HG02642 (cell line): Measurements from ENCODE around the gene LYPD5.
A peak's percentile ranks its signal among the peaks of the same experiment; 100 is the strongest.

Experiments
- ATAC-seq: cut with Tn5 transposase; IDR thresholded peaks from one replicate; pipeline ENCODE4 v1.9.1; 2021; ENCODE audit warnings: mild to moderate bottlenecking; ENCODE audit not compliant: unreplicated experiment, poor library complexity

Gene LYPD5

DNA sequence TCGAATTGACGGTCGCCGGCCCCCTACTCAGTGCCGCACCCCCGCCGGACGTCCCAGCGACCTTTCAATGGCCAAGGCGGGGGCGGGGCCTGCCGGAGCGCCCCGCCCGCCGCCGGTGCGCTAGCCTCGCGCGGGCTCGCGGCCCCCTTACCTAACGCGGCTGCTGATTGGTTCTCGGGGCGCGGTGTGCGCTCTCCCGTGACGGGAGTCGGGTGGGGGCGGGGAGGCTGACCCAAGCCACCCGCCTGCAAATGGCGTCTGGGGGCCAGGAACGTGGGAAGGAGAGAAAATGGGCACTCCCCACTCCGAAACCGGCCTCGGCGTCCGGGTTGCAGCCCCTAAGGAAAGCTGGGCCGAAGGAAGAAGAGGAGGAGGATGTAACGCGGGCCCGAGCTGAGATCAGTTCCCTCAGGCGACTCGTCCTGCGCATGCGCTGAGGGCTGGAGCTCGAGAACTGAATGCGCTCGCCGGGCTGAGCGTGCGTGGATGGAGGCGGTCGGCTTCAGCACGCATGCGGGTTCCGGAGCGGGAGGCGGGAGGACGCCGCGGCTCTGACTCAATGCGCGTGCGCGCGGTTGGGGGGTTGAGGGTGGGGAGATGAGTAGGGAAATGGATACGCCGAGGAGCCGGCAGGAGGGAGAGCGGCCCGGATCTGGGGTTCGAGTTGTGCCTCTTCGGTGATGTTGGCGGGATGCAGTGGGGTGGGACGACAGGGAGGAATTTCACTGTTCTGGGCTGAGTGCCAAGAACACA is 47.6 kb downstream of the LYPD5 start, which contains the start of gene SMG9:
SMG9 (minus strand) TSS at position 460 of the 753 bp plus-strand sequence. CDS start 4,221 bp downstream, outside the sequence.
- peak; percentile 71 for ATAC-seq

DNA sequence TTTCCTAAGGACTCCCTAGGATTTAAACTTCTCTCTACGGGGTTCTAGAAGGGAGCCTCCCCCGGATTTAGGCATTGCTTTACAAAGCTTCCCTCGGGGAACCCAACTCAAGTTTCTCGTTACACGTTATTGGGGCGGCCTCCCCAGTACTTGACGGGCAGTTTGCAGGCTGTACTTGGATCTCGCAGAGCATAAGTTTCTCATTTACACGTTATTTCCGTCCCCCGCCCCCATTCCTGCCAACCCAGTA is 48.1 kb downstream of the LYPD5 start:
- ATAC-seq, result no peak

DNA sequence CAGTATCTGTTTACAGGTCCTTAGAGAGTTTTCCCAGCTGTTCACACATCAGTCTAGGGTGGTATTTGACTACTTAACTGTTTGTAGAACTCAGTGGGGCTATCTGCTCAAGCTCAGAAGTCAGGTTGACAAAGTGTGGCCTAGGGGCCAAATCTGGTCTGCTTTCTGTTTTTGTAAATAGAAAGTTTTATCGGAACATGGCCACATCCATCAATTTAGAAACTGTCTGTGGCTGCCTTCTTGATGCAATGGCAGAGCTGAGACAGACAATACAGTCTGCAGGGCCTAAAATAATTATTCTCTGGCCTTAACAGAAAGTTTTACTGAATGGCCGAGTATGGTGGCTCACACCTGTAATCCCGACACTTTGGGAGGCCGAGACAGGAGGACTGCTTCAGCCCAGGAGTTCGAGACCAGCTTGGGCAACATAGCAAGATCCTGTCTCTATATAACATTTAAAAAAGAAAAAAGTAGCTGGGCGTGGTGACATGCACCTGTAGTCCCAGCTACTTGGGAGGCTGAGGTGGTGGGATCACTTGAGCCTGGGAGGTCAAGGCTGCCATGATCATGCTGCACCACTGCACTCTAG is 49.9 kb downstream of the LYPD5 start:
- ATAC-seq, result no peak

DNA sequence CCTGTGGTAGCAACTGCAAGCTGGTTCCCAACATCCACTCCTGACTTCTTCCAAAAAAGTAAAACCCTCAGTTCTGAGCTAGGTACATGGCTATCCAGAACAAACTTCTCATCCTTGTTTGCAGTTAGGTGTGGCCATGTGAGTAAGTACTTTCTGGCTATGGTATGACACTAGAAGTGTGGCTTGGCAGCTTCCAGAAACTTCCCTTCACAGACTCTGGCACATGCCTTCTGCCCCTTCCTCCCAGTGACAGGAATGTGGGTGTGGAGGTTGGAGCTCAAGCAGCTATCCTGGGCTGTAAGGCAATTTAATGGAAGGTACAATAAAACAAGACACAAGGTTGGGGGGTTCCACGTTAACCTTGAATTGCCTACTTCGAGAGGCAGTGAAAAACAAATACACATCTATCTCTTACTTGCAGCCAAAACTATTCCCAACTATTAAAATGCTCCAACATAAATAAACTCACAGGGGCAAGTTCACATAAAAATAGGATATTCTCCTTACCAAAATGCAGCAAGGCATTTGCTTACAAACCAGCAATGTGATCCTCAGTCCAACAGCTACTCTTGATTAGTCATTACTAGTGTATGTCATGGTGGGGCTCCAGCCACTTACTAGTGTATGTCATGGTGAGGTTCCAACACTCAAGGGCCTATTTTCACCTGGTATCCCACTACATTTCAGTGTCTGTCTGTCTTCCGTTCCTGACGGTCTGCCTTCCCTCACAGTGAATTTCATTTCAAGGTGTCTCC is 50.6 kb downstream of the LYPD5 start:
- no peak for ATAC-seq

DNA sequence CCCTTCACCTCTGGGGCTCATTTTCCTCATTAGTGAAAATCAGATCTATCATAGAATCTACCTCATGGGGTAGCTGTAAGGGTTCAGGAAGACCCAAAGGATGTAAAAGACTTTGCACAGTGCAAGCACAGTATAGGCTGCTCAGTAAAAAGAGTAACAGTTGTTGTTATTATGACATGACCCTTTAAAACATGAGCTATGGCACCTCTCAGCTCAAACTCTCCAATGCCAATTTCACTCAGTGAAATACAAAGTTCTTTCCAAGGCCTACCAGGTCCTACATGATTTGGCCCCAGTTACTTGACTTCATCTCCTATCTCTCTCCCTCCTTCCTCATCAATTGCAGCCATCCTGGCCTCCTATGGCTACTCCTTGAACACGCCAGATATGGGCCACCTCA is 52.3 kb downstream of the LYPD5 start:
- no peak for ATAC-seq

DNA sequence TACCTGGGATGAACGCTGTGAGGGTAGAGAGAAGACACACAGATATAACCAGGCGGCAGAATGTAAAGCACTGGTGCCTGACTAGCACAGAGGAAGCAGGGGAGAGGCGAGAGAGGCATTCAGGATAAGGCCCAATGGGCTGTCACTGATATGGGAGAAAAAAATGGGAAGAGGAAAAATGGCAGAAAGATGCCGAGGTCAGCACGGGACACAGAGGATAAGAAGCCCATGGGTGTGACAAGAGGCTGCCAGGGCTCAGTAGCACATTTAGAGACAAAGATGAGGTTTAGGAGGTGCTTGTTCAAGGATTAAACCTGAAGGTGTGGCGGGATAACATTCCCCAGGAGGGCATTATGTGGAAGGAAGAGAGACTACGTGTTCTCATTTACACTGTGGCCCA is 53.1 kb downstream of the LYPD5 start:
- no peak for ATAC-seq

DNA sequence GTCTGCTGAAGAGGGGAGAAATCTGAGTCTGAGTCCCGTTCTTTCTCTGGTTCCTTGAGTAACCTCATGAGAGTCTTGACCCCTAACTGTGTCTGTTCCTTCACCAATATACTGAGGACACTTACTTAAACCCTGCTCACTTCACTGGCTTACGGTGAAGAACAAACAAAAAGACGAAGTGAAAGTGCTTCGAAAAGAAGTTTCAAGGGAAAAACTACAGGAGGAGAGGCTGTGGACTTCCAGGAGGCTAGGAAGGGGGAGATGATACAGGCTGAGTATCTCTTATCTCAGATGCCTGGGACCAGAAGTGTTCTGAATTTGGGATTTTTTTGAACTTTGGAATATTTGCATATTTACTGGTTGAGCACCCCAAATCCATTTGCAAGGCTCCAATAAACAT is 53.6 kb downstream of the LYPD5 start:
- no peak for ATAC-seq

DNA sequence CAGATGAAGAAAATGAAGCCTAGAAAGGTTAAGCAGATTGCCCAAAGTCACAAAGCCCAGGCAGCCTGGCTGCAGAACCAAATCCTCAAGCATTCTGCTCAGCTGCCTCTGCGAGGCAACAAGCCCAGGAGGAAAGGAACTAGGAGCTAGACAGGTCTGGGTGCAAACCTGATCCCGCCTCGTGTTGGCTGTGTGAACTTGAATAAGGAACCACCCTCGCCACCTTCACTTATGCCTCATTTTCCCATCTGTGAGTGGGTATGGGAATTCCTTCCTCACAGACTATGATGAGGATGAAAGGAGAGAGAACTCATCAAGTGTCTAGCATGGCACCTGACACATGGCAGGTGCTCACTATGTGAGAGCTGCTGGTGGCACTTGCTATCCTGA is 54.0 kb downstream of the LYPD5 start:
- ATAC-seq, result no peak

DNA sequence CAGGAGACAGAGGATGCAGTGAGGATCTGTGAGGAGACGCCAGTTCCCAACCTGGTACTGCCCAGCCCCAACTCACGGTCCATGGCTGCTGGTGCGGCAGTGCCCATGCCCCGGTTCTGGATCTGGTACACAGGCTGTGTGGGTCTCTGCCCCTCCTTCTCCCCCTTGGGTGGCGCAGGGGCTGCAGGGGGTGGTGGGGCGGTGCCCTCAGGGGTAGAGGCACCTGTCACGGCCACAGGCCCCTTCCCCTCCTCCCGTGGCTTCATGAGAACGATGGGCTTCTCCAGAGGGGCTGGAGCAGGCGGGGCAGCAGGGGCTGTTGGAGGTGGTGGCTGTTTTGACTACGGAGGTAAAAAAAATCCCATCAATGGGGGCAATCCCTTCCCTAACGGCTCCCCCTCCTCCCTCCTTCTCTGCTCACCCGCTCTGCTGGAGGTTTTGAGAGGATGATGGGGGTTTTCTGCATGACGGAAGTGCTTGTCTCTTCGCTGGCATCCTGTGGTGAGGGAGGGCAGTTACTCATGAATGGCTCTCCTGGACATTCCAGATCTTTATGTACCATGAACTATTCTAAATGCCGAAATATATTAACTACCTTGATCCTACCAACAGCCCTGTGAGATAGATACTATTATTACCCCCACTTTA is 54.6 kb downstream of the LYPD5 start:
- no peak for ATAC-seq
